ENCODE data around the gene PTPN4.

- TF ChIP-seq, protein P1, sequence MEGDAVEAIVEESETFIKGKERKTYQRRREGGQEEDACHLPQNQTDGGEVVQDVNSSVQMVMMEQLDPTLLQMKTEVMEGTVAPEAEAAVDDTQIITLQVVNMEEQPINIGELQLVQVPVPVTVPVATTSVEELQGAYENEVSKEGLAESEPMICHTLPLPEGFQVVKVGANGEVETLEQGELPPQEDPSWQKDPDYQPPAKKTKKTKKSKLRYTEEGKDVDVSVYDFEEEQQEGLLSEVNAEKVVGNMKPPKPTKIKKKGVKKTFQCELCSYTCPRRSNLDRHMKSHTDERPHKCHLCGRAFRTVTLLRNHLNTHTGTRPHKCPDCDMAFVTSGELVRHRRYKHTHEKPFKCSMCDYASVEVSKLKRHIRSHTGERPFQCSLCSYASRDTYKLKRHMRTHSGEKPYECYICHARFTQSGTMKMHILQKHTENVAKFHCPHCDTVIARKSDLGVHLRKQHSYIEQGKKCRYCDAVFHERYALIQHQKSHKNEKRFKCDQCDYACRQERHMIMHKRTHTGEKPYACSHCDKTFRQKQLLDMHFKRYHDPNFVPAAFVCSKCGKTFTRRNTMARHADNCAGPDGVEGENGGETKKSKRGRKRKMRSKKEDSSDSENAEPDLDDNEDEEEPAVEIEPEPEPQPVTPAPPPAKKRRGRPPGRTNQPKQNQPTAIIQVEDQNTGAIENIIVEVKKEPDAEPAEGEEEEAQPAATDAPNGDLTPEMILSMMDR (IDR thresholded peaks at IDR 0.05), result no peak
- TF ChIP-seq EP300 (IDR thresholded peaks at IDR 0.05), result no peak
- no peak for TF ChIP-seq POLR2A (IDR thresholded peaks at IDR 0.05)
- TF ChIP-seq POLR2AphosphoS5 (IDR thresholded peaks at IDR 0.05), result no peak
These were observed 27.7 kb upstream of the PTPN4 start for GRCh38 chr2:119731983-119732382.
